DMS 273 treated with DMSO at 0.1 percent for 48 hours (cell line): Measurements from ENCODE around the gene RBM8A.

Experiments used
- DNase-seq: peaks from one replicate; lab custom pipeline; 2025; lab: John Stamatoyannopoulos, UW

RBM8A gene

DNA sequence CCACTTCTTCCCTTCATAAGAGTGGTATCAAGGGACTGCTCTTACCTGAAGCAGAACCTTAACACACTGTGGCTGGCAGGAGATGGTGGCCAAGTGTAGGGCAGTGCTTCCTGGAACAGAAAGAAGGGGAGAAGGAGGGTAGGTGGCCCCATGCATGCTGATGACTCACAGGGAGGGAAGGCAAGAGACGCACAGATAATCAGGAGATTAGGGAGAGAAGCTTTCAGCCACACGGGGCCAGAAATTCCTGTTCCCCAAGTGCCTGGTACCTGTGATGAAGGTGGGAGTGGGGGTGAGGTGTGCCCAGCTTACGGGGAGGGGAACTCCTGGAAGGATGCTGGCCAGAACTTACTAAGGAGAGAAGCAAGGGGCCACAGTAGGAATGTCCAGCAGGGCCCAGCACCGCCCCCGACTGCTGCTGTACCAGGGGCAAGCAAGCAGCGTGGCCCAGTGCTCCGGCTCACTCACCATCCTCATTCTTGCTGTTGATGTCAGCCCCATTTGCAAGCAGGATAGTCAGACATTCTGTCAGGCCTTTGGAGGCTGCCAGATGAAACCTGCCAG lies 49.3 kb downstream of the RBM8A start:
- no peak for DNase-seq

DNA sequence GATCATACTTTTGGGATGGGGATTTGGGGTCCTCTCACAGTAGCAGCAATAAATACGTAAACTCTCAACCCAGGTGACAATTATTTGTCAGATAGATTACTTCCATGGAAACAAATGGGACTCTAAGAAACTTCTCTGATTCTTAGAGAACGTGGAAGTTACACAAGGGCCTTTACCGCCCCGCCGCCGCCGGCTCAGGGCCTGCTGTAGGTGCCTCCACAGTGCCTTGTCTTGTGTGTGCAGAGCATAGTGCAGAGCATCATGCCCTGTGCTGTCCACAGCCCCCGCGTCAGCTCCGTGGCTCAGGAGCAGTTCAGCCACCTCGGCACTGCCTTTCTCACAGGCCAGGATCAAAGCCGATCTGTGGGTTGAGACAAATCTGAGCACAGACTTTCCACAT lies 52.6 kb downstream of the RBM8A start:
- no peak for DNase-seq

DNA sequence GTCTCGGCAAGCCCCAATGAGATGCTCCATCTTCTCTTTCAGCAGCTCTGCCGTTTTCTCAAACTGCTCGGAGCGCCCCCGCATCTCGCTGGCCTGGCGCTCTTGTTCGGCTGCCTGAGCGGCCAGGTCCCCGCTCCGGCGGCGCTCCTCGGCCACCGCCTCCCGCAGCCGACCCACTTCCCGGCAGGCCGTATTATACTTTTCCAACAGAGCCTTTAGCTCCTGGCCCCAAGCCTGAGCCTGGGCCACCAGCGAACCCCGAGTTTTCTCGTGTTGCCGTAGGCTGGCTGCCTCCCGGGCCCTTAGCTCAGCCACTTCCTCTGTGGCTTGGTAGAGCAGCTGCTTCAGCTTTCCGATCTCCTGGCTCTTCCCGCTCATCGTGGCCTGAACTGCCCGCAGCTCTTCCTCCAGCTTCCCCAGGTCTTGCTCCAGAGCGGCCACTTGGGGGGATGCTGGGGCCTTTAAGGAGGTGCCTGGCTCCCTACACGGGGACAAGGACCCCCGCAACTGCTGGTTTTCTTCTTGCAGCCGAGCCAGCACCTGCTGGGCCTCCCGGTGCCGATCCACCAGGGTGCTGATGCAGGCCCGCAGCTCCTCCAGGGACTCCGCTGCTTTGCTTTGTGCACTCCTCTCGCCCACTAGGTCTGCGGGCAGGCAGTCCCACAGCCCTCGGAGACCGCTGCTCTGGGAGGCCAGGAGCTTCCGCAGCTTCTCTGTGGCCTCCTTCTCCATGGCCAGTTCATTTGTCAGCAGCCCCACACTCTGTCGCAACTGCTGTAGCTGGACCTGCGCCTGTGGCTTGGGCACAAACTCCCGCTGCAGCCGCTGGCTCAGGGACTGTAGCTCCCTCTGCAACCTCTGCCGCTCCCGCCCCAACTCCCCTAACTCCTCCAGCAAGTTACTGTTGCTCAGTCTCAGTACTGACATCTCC lies 55.0 kb downstream of the RBM8A start:
- DNase-seq, result no peak
